Pons (tissue), 1 donor: ENCODE data around the gene PAFAH1B1.
"Not testable (repeated sequence)": the region's sequence is repeated elsewhere in the genome, so short reads cannot be mapped to it uniquely, and the experiment has no call there.

Source experiments
- DNase-seq: peaks from one replicate; pipeline ENCODE4 v3.0.0-alpha.2; 2016; ENCODE audit warnings: low spot score

The PAFAH1B1 gene

DNA sequence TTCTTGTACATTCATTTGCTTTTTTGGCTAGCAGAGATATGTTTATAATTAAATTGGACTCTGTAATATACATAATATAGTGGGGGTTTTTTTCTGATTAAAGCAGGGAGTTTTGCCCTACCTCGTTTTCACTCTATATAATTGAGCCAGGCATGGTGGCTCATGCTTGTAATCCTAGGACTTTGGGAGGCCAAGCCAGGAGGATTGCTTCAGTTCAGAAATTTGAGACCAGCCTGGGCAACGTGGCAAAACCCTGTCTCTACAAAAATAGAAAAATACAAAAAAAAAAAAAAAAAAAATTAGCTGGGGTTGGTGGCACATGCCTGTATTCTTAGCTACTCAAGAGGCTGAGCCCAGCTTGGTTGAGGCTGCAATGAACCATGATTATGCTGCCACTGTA, 42.2 kb downstream of the PAFAH1B1 start:
- no peak for DNase-seq

DNA sequence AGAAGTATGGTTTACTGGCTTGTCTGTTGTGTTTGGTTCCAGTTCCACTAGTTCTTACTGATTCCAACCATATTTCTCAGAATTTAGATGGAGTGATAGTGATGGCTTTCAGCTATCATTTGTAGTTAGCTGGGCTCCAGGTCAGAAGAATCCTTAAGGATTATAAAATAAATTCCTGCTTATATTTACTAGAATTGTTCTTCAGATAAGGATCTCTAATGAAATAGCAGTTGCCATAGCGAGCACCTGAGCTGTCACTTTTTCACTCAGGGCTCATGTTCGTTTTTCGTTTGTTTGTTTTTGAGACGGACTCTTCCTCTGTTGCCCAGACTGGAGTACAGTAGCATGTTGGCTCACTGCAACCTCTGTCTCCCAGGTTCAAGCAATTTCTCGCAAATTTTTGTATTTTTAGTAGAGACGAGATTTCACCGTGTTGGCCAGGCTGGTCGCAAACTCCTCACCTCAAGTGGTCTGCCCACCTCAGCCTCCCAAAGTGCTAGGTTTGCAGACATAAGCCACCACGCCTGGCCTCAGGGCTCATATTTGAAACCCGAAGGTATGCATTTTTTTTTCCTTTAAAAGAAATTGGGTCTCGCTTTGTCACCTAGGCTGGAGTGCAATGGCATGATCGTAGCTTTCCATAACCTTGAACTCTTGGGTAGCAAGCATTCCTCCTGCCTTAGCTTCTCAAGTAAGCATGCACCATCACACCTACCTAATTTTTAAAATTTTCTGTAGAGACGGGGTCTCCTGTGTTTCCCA, 42.9 kb downstream of the PAFAH1B1 start:
- no peak for DNase-seq

DNA sequence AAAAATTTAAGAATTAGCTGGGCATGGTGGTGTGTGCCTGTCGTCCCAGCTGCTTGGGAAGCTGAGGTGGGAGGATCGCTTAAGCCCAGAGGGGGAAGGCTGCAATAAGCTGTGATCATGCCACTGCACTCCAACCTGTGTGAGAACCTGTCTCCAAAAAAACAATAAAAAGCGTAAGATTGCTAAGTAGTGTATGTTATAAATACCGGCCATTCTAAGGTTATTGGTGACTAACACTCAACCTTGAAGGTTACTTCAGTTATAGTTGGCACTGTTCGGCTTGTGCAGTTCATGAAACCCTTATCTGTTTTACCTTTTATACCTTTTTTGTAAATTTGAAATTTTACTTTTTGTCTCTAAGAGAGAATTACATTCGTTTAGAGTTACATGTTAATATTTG, 44.0 kb downstream of the PAFAH1B1 start:
- DNase-seq, result no peak

DNA sequence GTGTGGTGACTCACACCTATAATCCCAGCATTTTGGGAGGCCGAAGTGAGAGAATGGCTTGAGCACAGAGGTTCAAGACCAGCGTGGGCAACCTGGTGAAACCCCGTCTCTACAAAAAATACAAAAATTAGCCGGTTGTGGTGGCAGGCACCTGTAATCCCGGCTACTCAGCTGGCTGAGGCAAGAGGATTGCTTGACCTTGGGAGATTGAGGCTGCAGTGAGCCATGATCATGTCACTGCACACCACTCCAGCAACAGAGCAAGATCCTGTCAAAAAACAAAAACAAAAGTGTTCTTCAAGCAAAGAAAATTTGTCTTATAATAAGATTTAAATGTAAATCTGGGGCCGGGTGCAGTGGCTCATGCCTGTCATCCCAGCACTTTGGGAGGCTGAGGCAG, 51.5 kb downstream of the PAFAH1B1 start:
- DNase-seq, result no peak

DNA sequence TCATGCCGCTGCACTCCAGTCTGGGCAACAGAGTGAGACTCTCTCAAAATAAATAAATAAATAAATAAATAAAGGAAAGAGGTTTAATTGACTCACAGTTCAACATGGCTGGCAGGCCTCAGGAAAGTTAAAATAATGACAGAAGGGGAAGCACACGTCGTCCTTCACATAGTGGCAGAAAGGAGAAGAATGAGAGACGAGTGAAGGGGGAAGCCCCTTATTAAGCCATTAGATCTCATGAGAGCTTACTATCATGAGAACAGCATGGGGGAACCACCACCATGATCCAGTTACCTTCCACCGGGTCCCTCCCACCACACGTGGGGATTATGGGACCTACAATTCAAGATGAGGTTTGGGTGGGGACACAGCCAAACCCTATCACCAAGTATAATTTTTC, 54.5 kb downstream of the PAFAH1B1 start:
- no peak for DNase-seq

DNA sequence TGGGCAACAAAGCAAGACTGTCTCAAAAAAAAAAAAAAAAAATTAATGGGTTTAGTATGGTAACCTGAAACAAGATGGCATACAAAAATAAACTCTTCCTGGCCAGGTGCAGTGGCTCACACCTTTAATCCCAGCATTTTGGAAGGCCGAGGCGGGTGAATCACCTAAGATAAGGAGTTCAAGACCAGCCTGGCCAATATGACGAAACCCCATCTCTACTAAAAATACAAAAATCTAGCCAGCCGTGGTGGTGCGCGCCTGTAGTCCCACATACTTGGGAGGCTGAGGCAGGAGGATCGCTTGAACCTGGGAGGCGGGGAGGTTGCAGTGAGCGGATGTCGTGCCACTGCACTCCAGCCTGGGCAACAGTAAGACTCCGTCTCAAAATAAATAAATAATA, 55.7 kb downstream of the PAFAH1B1 start:
- DNase-seq, result no peak

DNA sequence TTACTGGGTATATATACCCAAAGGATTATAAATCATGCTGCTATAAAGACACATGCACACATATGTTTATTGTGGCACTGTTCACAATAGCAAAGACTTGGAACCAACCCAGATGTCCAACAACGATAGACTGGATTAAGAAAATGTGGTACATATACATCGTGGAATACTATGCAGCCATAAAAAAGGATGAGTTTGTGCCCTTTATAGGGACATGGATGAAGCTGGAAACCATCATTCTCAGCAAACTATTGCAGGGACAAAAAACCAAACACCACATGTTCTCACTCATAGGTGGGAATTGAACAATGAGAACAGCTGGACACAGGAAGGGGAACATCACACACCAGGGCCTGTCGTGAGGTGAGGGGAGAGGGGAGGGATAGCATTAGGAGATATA, 59.5 kb downstream of the PAFAH1B1 start:
- DNase-seq, result not testable (repeated sequence)

DNA sequence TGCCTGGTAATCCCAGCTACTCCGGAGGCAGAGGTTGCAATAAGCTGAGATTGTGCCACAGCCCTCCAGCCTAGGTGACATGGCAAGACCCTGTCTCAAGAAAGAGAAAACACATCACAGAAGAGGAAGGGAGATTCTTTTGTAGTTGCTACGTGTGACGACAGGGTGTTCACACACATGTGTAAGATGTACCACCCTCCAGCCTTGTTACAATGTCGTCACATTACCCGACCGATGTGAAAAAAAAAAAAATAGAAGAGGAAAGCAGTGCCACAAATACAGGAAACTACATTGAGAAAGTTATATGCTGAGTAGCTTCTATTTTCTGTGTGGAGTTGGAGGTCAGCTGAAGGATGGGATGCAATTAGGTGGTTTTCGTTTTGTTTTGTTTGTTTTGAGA, 62.1 kb downstream of the PAFAH1B1 start:
- no peak for DNase-seq

DNA sequence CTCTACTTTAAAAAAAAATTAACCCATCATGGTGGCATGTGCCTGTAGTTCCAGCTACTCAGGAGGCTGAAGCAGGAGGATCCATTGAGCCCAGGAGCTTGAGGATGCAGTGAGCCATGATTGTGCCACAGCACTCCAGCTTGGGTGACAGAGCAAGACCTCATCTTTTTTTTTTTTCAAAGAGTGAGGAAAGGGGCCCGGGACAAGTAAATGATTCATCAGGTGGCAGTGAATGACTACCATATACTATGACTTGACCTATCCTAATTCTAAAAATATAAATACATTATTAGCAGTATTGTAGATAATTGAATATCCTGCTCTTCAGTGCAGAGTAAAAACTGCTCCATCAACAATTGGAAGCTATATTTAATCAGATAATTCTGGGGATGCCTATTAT, 62.8 kb downstream of the PAFAH1B1 start:
- no peak for DNase-seq

DNA sequence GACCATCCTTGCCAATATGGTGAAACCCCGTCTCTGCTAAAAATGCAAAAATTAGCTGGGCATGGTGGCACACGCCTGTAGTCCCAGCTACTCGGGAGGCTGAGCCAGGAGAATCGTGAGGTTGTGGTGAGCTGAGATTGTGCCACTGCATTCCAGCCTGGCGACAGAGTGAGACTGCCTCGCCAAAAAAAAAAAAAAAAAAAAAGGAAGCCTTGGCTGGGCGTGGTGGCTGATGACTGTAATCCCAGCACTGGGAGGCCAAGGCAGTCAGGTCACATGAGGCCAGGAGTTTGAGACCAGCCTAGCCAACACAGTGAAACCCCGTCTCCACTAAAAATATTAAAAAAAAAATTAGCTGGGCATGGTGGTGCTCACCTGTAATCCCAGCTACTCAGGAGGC, 65.9 kb downstream of the PAFAH1B1 start:
- DNase-seq, result not testable (repeated sequence)

DNA sequence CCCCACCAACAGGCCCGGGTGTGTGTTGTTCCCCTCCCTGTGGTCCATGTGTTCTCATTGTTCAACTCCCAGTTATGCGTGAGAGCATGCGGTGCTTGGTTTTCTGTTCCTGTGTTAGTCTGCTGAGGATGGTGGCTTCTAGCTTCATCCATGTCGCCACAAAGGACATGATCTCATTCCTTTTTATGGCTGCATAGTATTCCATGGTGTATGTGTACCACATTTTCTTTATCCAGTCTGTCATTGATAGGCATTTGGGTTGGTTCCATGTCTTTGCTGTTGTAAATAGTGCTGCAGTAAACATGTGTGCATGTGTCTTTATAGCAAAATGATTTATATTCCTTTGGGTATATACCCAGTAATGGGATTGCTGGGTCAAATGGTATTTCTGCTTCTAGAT, 67.0 kb downstream of the PAFAH1B1 start:
- not testable (repeated sequence) for DNase-seq

DNA sequence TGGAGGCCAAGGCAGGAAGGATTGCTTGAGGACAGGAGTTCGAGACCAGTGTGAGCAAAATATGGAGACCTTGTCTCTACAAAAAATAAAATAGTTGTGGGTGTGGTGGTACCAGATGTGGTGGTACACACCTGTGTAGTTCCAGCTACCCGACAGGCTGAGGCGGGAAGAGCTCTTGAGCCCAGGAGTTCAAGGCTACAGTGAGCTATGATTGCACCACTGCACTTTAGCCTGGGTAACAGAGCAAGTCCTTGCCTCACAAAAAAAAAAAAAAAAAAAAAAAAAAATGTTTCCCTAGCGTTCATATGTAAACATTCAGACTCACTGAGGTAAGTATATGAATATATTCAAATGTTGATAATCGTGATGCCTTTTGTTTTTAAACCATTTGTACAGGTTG, 78.6 kb downstream of the PAFAH1B1 start:
- no peak for DNase-seq

DNA sequence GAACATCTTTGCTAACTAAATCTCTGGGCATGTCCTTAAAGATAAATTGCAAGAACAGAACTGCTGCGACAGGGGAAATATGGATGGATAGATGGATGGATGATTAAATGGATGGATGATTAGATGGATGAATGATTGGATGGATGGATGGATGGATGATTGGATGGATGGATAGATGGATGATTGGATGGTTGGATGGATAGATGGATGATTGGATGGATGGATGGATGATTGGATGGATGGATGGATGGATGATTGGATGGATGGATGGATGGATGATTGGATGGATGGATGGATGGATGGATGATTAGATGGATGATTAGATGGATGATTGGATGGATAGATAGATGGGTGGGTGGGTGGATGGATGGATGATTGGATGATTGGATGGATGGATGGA, 85.8 kb downstream of the PAFAH1B1 start:
- DNase-seq, result not testable (repeated sequence)

DNA sequence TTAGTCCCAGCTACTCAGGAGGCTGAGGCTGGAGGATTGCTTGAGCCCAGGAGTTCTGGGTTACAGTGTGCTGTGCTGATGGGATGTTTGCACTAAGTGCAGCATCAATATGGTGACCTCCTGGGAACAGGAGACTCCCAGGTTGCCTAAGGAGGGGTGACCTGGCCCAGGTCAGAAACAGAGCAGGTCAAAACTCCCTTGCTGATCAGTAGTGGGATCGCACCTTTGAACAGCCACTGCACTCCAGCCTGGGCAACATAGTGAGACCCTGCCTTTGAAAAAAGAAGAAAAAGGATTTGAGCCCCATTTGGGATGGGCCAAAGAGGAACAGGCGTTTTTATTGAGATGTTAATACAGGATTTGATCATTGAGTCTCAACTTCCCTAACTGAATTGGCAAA, 87.5 kb downstream of the PAFAH1B1 start:
- no peak for DNase-seq

DNA sequence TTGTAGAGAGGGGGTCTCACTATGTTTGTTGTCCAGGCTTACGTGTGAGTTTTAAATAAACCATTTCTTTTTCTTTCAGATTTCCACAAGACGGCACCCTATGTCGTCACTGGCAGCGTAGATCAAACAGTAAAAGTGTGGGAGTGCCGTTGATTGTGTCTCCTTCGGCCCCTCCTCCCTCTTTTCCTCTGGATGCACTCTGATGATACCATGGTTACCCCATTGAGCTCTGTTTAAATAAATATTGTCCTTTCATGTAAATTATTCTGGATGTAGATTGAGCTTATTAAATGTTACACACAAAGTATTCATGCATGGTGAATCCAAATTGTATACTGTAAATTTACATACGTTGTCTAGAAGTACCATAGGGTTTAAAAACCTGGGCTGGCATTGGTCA, 88.2 kb downstream of the PAFAH1B1 start:
- no peak for DNase-seq

DNA sequence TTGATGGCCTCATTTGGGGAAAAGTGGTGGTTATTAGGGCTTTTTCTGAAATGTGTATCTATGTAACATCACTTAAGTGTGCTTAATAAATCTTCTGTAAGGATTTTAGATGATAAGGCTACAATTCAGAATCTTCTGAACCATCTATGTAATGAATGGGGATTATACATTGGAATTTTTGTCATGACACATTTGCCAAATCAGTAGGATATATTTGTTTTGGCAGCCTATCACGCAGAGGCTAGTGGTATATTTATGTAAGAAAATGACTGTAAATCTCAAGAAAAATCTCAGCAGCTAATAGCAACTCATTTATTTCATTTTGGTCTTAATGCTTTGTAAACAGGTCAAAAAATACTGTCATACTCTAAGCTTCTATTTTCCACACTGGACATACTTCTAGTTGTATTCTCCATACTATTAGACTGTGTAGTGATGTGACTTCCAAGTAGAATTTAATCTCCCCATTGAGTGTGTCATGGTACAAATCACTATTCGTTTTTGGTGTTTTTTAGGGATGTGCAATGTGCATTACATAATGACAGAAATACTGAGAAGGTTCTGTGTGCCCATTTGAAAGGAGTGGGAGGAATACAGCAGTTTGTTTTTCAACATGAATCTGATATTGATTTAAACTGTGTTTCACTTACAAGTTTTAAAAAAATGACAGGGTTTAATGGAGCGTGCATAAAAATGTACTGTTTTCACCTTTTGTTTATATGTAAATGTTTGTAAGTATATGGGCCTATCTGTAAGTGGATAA, 88.9 kb downstream of the PAFAH1B1 start:
- no peak for DNase-seq

DNA sequence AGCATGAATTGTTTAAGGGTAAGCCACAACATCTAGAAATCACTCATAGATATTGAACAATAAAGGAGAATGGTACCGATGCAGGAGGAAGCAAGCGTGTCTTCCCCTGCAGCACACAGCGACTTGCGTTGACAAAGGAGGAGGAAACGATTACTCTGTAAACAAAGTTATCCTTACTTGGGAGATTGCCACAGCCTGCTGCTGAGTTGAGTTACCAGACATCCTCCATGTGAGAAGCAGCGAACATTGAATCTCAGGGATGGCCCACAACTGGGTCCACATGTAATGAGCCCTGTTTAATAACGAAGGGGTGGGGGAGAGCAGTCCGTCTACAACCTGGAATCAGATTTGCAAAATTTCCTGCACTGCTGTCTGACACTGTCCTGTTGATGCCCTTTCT, 90.5 kb downstream of the PAFAH1B1 start:
- no peak for DNase-seq

DNA sequence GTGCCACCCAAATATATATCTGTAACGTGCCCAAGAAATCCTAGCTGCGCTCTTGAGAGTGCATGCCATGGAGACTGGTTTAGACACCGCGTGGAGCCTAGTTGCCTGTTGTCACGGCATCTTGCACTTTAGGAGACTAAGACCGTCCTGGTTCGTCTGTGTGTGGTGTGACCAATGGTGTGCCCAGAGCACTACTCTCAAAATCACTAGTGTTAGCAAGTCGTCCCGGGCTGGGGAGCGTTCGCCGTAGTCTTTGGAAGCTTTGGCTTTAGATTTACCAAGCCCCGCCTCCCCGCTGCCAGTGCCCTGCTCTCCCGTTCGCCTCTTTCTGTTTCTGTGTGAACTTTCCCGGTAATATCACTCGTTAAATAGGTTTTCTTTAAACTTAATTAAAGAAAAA, 91.1 kb downstream of the PAFAH1B1 start:
- DNase-seq, result no peak

DNA sequence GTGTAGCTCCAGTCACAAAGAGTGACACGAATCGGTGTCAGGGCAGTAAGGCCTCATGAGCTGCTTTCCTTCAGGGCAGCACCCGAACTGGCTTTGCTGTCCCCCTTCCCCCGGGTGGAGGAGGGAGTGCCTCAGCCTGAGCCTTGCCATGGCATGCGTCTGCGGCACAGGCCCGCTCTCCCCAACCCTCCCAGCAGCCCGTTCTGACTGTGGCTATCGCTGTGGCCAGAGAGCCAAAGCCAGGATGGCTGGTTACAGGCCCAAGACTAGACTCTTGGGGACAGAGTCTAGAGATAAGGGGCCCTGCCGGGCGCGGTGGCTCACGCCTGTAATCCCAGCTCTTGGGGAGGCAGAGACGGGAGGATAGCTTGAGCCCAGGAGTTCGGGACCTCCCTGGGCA, 92.2 kb downstream of the PAFAH1B1 start:
- no peak for DNase-seq

DNA sequence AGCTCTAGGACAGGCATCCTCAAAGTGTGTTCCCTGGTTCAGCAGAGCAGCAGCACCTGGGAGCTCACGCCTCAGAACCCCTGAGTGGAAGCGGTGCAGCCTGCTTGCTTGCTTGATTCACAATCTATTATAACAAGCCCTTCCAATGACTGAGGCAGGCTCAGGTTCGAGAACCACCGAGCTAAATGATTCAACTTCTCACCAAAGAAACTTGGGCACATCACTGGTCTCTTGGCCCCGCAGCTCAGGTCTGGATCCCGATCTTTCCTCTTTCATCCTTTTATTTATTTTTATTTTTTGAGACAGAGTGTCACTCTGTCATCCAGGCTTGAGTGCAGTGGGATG, 93.6 kb downstream of the PAFAH1B1 start:
- no peak for DNase-seq

DNA sequence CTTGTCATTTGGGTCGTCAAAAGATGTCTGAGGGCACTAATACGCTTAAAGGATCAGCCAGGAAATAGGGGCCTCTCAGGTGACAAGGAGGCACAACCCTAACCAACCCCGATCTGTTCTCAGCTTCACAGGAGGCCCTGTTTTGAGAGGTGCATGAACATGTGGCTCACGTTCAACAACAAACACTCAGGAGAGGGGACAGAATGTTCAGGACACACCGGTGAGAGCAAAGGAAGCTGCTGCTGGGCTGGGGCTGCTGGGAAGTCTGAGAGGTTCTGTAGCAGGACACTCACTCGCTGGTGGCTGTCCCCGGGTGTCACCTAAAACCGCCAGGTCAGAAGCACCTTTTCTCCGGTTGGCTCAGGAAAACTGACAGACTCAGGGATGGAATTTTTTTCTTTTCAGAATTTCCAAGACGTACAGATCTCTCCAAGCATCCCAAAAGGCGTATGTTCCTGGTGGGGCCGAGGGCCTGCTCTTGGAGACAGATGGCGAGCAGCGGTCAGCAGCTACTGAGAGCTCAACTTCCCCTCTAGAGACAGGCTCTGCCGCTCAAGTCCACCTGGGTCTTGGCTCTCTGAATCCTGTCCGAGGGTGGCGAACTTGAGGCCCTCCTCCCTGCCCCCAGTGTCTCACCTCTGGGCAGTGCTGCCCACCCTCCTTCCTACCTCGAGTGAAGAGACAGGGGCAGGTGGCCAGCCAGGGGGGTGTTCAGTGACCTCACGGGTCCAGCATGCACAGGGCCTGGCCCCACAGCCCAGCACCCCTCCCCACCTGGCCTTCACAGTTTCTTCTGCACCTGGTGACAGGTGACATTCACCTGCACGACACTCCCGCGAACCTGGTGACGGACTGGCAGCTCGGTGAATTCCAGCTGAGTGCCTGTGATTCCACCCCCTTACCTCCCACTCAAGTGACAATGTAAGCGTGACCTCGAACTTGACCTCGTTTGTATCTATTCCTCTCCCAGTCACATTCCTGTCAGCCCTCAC, 95.2 kb downstream of the PAFAH1B1 start:
- no peak for DNase-seq

DNA sequence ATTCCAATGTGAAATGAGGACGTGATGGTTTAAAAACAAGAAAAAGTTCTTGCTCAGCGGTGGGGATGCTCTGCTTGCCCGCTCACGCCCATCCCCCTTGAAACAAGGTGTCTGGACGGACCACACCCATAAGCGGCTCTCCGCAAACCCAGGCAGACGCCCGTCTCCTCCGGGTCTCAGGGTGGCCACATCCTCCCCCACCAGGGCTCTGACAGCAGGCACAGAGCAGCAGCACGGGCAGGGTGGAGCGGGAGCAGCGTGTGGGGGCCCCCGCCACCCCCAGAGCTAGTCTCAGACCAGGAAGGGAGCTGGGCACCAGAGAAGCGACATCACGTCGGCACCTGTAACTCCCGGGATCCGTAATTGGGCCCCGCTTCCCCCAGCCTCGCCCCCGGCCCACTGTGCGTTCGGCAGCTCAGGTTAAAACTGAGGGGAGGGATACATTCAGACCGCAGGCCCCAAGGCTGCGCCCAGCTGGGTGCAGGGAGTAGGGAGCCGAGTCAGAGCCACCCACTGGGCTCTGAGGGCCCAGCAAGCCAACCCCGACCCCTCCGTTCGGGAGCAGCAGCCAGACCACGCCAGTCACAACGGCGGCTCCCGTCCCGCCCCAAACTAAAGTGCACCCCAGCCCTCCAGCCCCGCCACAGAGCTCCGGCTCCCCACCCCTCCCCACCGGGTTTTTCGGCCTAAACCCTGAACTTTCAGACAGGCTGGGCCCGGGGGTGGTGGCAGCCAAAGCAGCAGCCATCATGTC, 96.1 kb downstream of the PAFAH1B1 start:
- DNase-seq, result no peak
